ENCODE measurements around the gene TSC22D3.

DNA sequence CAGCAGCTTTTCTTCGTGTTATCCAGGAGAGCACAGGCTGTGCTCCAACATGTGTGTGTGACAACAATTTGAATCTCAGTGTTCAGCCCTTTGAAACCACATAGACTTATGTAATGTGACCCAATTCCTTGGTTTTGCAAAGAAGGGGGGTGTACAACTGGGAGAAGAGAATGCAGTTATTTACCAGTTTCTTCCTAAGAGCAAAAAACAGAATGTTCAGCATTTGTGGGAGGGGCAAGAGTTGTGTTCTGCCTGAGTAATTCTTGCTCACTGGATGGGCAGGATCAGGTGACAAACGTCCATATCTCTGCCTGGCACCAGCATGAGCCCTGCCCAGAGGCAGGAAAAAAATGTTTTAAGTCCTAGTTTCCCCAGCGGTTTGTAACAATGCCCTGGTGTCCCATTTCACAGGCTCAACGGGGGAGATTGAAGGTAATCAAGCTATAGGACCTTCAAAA, 75.2 kb downstream of the TSC22D3 start:
- TF ChIP-seq, protein P1, sequence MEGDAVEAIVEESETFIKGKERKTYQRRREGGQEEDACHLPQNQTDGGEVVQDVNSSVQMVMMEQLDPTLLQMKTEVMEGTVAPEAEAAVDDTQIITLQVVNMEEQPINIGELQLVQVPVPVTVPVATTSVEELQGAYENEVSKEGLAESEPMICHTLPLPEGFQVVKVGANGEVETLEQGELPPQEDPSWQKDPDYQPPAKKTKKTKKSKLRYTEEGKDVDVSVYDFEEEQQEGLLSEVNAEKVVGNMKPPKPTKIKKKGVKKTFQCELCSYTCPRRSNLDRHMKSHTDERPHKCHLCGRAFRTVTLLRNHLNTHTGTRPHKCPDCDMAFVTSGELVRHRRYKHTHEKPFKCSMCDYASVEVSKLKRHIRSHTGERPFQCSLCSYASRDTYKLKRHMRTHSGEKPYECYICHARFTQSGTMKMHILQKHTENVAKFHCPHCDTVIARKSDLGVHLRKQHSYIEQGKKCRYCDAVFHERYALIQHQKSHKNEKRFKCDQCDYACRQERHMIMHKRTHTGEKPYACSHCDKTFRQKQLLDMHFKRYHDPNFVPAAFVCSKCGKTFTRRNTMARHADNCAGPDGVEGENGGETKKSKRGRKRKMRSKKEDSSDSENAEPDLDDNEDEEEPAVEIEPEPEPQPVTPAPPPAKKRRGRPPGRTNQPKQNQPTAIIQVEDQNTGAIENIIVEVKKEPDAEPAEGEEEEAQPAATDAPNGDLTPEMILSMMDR (conservative IDR thresholded peaks at IDR 0.05): no peak
- no peak for TF ChIP-seq ZFX (IDR thresholded peaks at IDR 0.05)
